Lower leg skin (tissue), 3 donors: Measurements from ENCODE around the gene NME9.

Experiments used
- CTCF ChIP-seq, 3 donors: fragments of 450-650 bp; IDR thresholded peaks; one replicate each; pipeline ENCODE4 v1.5.1; 2016; ENCODE audit warnings: antibody characterized with exemption in 3 of 3, mild to moderate bottlenecking in 3 of 3, moderate library complexity in 2 of 3
- POLR2A ChIP-seq, 2 donors: fragments of 450-650 bp; IDR thresholded peaks; one replicate each; pipeline ENCODE4 v1.6.1; 2016 to 2017; ENCODE audit warnings: antibody characterized with exemption in 2 of 2, mild to moderate bottlenecking in 1 of 2, moderate library complexity in 1 of 2

- no peak for TF ChIP-seq CTCF (IDR thresholded peaks at IDR 0.05)
- TF ChIP-seq POLR2A (IDR thresholded peaks at IDR 0.05), result no peak
Observed at GRCh38 chr3:138373087-138373735, 43.6 kb upstream of the NME9 start.
